ENCODE measurements around the gene CCNO.

CCNO gene, protein sequence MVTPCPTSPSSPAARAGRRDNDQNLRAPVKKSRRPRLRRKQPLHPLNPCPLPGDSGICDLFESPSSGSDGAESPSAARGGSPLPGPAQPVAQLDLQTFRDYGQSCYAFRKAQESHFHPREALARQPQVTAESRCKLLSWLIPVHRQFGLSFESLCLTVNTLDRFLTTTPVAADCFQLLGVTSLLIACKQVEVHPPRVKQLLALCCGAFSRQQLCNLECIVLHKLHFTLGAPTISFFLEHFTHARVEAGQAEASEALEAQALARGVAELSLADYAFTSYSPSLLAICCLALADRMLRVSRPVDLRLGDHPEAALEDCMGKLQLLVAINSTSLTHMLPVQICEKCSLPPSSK

DNA sequence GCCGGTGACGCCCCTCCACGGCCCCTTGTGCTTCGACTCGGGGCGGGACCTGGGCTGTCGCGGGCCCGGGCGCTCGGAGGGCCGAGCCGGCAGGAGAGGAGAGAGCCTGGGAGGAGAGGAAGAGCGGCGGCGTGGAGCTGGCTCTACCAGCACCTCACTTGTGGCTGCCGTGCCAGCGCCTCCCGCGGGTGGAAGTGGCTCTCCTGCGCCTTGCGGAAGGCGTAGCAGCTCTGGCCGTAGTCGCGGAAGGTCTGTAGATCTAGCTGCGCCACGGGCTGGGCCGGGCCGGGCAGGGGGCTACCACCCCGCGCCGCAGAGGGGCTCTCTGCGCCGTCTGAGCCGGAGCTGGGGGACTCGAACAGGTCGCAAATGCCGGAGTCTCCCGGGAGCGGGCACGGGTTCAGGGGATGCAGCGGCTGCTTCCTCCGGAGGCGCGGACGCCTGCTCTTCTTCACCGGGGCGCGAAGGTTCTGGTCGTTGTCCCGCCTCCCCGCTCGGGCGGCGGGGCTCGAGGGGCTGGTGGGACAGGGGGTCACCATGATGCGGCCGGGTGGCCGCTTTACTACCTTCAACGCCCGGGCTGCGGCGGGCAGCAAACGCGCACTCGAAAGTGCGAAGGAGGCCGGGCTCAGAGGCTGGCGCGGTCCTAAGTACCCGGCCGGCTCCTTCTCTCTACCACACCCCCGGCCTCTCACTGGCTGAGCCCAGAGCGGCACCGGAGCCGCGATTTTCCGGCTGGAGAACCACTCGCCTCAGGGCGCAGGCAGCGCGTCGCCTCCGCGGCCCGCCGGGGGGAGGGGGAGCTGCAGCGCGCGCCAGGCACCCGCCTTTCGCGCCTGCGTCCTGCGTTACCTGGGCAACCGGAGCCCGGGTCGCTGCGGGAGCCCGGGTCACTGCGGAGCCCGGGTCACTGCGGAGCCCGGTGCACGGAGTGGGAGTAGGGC lies at the start of gene CCNO:
TSS of gene CCNO (minus strand) at position 624 of the 944 bp plus-strand sequence. CDS start at position 539, 85 bp downstream.
- peak; percentile 42 for DNase-seq

DNA sequence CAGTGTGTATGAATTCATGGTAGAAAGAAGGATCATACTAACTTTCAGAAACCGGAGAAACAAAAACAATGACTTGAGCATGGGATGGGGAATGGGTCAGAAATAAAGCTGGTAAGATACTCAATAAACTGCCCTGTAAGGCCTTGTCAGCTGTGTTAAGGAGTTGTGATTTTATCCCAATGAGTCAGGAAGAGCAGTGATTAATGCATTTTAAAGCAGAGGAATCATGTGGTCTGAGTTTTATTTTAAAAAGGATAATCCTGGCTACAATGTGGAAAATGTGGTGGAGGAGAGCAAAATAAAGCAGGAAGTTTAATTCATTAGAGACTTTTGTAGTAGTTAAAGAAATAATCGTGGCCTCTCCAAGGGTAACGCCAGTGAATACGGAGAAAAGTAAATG lies 45.4 kb upstream of the CCNO start:
- peak; percentile 54 for DNase-seq

DNA sequence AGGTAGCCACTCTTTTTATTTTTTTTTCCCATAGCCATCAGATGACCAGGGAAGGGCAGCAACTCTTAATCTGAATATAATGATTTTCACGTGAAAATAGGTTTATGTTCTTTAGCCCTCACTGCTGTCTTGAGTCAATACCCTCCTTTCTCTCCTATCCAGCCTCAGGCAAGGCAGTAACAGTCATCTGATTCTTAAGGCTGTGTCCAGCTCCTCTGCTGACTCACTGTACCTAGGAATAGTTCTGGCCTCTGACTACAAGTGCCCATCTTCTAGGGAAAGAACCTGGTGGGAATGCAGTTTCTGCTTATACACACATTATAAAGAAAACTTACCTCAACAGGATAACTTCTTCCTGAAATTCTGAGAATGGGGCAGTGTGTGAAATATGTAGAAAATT lies 43.4 kb upstream of the CCNO start:
- DNase-seq = no peak

DNA sequence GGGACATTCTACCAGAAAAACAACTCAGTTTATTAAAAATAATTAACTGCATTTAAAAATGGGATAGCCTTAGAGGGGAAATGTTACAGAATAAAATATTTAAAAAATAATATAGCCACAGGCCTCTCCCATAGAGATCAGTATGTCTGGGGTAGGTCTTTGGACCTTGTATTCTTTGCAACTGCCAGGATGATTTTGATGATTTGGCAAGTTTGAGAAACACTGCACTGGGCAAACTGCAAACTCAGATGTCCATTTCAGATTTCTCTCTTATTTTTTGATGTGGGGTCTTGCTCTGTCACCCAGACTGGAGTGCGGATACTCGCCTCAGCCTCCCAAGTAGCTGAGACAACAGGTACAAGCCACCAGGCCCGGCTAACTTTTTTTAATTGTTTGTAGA lies 24.9 kb upstream of the CCNO start:
- no peak for DNase-seq

DNA sequence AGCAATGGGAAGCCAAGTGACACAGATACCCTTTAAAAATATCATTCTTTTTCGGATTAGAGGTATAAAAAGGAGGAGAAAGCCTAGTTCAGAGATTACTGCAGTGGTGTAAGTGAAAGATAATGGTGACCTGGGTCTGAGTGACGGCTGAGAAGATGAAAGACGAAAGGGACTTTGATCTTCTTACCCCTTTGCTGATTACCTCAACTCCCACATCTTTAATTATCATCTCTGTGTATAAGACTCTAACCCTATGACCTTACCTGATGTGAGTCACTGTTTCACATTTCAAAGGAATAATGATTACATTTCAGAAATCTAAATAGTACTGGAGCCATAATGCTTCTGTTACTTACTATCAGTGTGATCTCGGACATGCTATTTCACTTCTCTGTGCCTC lies 21.4 kb upstream of the CCNO start:
- no peak for DNase-seq

DNA sequence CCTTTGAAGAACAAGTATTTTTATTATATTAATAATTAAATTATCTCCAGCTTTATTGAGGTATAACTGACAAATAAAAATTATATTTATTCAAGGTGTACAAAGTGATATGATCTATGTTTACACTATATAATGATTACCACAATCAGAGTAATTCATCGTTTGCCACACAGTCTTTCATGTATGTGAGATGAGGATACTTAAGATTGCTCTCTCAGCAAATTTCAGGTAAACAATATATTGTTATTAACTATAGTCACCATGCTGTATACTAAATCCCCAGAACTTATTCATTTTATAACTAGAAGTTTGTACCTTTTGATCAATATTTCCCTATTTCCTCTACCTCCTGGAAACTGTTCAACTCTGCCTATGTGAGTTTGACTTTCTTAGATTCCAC lies 16.7 kb upstream of the CCNO start:
- no peak for DNase-seq

DNA sequence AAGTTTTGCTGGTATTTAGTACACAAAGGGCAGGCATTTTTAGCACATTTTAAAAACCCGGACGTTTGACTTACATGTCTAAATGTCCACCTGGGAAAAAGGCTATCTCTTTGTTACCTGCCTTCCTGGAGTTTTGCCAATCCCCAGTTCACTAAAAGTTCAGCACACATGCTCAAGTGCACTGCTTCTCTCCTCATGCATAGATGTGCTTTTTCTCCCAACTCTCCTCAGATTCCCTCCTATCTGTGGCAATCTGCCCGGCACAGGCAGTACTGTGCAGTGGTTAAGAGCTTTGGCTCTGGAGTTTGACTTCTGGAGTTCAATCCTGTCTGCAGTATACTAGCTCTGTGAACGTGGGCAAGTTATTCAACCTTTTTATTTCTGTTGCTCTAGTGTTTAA lies 8.3 kb upstream of the CCNO start:
- no peak for DNase-seq

DNA sequence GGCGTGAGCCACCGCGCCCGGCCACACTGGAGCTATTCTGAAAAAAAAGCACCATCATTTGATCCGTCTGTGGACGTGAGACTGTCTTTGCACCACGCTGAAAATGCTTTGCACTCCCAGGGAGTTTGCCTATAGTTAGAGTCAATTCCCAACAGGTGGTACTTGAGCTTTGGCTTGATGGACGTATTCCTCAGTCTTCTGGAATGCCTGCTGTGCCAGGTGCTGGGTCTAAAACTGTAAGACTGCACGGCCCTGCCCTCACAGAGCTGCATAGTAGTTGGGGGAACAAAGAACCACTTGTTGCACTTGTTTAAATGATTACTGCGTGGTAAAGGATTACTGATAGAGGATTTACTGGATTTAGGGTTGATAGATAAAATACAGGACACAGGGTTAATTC lies 3.4 kb upstream of the CCNO start:
- no peak for DNase-seq

DNA sequence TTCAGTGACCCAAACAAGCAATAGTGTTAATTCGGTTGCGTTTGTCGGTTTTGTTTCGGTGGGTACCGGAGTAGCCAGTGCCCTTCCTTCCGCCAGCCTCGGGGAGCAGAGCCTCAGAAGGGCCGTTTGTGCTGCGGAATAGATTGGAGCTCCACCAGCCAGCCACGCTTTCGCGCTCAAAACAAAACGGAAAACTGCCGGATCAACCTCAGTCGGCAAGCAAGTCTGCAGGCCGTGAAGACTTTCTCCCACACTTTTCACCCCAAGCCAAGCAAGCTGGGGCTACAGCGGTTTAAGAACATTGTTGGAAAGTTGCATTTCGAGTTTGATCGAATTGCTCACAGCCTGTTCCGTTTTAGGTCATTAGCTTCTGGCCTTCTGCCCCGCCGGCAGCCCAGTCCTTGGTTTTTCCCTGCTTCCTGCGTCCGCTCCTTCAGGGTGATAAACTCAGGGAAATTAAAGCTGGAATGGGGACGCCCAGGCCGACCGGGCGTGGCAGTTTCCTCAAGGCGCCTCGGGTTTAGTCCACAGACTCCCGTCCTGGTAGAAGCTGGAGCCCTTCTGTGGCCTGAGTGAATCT lies 803 bp upstream of the CCNO start:
- DNase-seq = no peak

DNA sequence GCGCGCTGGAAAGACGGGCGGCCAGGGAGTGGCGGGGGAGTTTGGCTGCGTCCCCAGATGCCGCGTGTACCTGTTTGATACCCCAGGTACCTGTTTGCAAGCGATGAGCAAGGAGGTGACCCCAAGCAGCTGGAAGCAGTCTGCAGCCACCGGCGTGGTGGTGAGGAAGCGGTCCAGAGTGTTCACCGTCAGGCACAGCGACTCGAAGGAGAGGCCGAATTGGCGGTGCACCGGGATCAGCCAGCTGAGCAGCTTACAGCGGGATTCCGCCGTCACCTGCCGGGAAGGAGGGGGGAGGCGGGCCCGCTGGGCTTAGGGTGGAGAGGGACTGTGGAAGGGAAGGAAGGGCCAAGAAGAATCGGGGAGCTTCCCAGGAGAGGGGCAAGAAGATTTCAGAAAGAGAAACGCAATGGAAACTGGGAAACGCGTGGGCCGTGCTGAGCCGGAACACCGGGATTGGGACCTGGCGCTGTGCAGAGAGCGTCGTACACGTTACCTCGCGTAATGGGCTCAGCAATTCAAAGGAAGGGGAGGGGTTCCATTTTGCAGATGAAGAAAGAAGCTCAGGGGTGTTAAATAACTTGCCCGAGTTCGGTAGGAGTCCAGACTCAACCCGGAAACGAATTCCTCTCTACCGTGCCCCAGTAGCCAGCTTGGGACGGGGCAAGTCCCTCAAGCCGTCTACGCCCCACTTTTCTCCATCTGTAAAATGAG lies 980 bp downstream of the CCNO start:
- DNase-seq = no peak

DNA sequence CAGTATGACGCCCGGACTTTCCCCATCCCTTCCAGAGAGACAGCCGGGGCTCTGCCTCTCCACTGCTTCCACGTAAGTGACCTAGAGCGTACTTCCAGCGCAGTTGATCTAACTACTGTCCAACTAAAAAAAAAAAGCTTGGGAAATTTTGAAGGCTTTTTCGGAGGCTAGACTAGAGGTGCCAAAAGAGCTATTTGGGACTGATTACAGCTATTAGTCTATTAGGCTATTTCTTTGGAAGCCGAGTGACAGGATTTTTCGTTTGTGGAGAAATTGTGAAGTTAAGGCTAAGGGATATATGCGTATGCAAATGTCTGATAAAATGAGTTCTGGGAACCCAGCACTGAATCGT lies 1.5 kb downstream of the CCNO start:
- no peak for DNase-seq

DNA sequence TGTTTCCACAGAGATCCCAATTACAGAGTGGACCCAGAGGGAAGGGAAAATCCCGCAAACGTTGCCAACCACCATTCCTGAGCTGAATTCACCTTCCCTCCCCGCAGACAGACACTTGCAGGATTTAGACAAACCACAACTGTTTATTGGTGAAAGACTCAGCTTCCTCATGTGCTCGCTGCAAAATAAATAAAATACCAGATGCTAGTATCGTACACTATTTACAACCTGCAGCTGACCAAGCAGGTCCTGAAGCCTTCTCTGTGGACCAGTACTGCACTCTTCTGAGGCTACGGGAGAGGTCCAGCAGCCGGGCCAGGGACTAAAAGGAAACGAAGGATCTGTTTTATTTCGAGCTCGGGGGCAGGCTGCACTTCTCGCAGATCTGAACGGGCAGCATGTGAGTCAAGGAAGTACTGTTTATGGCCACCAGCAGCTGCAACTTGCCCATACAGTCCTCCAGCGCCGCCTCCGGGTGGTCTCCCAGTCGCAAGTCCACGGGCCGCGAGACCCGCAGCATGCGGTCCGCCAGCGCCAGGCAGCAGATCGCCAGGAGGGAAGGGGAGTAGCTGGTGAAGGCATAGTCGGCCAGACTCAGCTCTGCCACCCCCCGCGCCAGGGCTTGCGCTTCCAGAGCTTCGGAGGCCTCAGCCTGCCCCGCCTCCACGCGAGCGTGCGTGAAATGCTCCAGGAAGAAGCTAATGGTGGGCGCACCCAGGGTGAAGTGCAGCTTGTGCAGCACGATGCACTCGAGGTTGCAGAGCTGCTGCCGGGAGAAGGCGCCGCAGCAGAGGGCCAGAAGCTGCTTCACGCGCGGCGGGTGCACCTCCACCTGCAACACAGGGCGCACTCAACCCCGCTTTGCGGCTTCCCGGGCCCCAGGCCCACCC lies 2.1 kb downstream of the CCNO start:
- DNase-seq = no peak

DNA sequence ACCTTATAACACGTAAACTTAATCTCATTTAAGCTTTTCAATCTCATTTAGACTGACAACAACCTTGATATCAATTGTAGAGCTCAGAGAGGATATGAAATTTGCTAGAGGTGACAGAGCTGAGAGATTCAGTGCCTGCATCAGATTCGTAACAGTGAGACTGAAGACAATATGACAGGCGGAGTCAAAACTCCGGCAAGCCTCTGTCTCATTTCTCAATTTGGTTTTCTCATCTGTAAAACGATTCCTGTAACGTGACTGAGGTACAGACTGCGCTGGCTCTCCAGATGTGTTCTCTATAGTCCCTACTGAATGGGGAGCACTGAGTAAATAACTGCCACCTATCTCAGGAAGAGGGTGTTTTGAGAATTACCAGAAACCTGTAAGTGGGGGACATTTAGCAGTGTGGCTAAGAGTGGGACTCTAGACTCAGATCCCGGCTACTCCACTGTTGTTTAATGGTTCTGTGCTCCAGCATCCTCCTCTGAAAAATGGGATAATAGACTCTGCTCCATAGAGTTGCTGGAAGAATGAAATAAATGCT lies 3.2 kb downstream of the CCNO start:
- no peak for DNase-seq

DNA sequence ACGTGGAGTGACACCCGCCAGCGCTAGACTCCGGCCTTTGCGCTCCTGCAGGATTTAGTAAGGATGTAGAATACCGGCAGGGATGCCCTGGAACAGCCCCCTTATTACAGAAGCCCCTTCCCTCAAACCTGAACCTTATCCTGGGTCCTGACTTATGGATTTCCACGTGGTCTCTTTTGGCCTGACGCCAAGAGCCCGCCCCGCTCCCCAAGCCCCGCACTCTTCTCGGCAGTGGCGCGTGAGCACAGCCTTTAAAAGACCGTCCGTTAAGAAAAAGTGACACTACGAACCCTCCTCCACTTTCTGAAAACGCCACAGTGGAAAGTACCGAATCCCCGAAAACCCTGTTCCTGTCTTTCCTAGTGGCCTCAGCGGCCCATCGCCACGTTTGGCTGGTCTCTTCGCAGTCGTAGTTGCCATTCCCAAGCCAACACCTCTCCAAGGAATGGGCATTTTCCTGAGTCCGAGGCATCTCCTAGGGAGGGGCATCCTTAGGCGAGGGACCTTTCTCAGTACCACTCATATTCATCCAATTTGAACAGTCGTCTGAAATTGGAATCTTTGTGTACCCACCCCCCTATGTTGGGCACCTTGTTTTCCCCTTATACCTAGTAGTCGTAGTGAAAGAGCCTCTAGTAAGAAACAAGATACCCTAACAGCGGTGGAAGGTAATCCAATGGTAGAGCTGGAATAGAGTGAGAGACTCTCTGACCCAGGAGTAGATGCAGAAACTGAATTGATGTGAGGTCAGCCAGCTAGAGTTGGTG lies 5.6 kb downstream of the CCNO start:
- no peak for DNase-seq

DNA sequence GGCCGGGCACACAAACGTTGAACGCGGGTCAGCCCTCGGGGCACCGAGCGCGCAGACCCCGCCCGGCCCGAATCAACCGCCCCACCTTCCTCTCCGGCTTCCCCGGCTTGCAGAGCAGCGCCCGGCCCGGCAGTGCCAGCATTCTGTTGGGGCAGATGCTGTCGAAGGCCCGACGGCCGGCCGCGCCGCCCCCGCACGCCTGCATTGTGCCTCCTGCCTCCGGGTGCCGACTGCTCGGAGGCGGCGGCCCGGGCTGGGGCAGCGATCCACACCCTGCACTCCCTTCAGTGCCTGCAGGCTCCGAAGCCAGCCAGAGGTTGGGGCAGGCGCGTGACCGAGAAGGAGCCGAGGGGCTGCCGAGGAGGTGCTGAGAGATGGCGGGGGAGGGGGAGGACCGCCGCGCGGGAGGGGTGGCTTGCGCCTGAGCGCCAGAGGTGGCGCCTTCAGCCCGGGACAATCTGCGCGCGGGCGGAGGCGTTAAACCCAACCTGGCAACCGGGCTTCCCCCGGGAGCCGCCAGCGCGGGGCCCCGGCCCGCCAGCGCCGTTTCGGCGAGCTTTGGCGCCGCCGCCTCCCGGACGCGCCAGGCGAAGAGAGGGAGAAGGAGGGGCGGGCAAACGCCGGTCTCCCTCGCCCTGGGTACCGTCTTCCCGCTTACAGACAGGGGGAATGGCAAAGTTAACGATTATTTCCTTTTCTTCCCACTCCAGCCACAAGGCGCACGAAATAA lies 6.3 kb downstream of the CCNO start, which contains the start of gene MCIDAS:
TSS of gene MCIDAS (minus strand) at position 382 of the 730 bp plus-strand sequence. CDS start at position 205, 177 bp downstream.
- no peak for DNase-seq

DNA sequence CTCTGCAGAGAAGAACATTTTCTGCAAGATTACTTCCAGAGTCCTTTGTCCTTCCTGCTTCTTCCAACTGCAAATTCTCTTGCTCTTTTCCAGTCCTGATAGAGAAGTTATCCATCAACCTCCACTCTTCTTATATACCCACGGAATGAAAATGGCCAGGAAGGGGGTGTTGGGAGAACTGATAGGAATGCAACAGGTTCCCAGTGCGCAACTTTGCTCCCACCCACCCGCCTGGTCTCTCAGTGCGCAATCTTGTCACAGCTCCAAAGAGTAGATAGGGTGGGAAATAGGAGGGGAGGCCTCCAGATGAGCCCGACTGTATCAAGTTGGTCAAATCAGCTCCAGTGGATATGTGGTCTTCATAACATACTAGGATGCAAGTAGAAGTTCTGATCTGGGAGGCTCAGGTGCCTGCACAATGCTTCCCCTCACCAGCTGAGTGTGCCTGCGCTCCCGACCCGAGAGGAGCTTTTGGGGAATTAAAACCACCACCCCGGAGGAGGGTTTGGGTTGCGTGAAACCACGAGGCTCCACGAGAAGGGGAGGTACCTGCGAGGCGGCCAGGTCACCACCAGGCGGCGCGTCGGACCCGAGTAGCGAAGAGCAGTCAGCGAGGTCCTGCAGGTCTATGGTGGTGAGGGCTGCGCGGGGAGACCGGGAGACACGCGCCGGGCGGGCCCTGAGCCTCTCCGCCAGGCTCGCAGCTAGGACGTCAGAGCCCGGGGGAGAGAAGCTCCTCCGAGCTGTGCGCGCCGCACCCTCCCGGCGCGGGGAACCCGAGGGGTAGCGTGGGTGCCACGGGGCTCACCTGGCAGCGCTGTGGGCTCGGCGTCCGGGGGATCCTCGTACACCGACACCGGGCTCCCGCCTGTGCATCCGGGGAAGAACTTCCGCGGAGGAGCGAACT lies 7.1 kb downstream of the CCNO start:
- DNase-seq = peak; percentile 25

DNA sequence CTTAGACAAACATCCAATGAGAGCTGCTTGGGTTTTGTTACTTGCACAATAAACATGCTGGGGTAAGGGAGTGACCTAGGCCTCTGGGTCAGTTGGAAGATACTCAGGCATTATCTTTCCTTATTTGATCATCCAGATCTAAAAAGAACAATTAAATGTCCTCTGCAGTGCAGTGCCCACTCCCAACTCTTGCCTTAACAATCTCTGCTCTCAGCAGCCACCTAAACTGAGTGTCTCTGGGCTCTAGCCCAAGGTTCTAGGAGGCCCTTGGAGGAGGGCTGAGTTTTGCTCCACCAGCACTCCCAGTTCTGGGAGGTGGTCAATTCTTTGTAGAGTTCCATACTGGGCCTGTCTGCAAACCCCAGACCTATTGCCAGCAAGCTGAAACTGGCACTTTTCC lies 8.1 kb downstream of the CCNO start:
- no peak for DNase-seq

DNA sequence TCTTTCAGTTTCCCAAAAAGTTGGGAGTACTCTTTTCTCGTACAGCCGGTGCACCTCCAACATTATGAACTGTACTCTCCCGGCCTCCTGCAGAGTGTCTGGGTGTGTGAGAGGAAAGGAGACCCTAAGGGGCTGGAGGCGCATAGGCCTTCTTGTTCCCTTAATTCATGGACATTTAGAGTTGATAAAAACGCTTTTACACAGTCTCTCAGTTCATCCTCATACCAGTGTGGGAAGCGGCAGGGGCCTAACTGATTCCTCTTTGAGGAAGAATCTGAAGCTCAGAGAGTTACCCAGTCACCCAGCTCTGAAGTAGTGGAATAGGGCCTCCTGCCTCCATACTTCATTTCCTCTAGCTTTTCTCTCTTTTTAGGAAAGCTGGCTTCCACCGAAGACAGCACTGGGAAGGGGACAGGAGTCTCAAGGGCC lies 9.6 kb downstream of the CCNO start:
- DNase-seq = no peak

All from fibroblast of upper back skin (primary cell).